Neural progenitor cell (in vitro differentiated cells): Measurements from ENCODE around the gene NDUFAF8. TPM values are rescaled to one million over a fixed set of nuclear protein-coding genes. Genes with fewer than 3 reads are reported as not detected.

Experiments used
- DNase-seq: peaks from one replicate; pipeline ENCODE4 v3.0.0-alpha.2; 2016; ENCODE audit warnings: low spot score
- H2AFZ ChIP-seq: fragments of 200-600 bp; sonication (generic); replicated peaks from 2 replicates; pipeline ENCODE4 v1.6.1; 2016; ENCODE audit warnings: antibody characterized with exemption
- H3F3A ChIP-seq: fragments of 200-600 bp; sonication (generic); 2 replicates; pipeline ENCODE4 v1.6.1; 2016; ENCODE audit warnings: antibody characterized with exemption, low read depth
- H3K27ac ChIP-seq: fragments of 200-600 bp; sonication (generic); 2 replicates; pipeline ENCODE4 v1.5.1; 2016; ENCODE audit warnings: mild to moderate bottlenecking
- H3K27me3 ChIP-seq: fragments of 200-600 bp; sonication (generic); 2 replicates; pipeline ENCODE4 v1.6.1; 2016; ENCODE audit warnings: mild to moderate bottlenecking, moderate library complexity
- H3K36me3 ChIP-seq: fragments of 200-600 bp; sonication (generic); 2 replicates; pipeline ENCODE4 v1.5.1; 2016
- H3K4me1 ChIP-seq: fragments of 200-600 bp; sonication (generic); 2 replicates; pipeline ENCODE4 v1.6.1; 2016; ENCODE audit warnings: mixed run types
- H3K4me2 ChIP-seq: fragments of 200-600 bp; sonication (generic); 2 replicates; pipeline ENCODE4 v1.6.1; 2016
- H3K4me3 ChIP-seq: fragments of 200-600 bp; sonication (generic); 2 replicates; pipeline ENCODE4 v1.5.1; 2016
- H3K79me2 ChIP-seq: fragments of 200-600 bp; sonication (generic); 2 replicates; pipeline ENCODE4 v1.6.1; 2016; ENCODE audit warnings: low read depth
- H3K9ac ChIP-seq: fragments of 200-600 bp; sonication (generic); 2 replicates; pipeline ENCODE4 v1.6.1; 2016
- H3K9me3 ChIP-seq: fragments of 200-600 bp; sonication (generic); 2 replicates; pipeline ENCODE4 v1.5.1; 2016; ENCODE audit warnings: low read depth
- H4K20me1 ChIP-seq: fragments of 200-600 bp; sonication (generic); 2 replicates; pipeline ENCODE4 v1.6.1; 2016; ENCODE audit warnings: low read depth
- H3K27ac Mint-ChIP-seq: 3 replicates; pipeline ENCODE4 v1.8.0; 2021; ENCODE audit warnings: mixed read lengths
- H3K27me3 Mint-ChIP-seq: 2 replicates; pipeline ENCODE4 v1.8.0; 2022; ENCODE audit warnings: low read depth, mild to moderate bottlenecking, inconsistent platforms, moderate library complexity, mixed read lengths; ENCODE audit not compliant: insufficient read depth
- H3K36me3 Mint-ChIP-seq: 3 replicates; pipeline ENCODE4 v1.8.0; 2021; ENCODE audit warnings: mixed read lengths
- H3K4me1 Mint-ChIP-seq: 3 replicates; pipeline ENCODE4 v1.8.0; 2021; ENCODE audit warnings: mixed read lengths
- H3K4me3 Mint-ChIP-seq: 3 replicates; pipeline ENCODE4 v1.8.0; 2021; ENCODE audit warnings: mild to moderate bottlenecking, moderate library complexity, mixed read lengths
- H3K9me3 Mint-ChIP-seq: 3 replicates; pipeline ENCODE4 v1.8.0; 2020; ENCODE audit warnings: mixed read lengths
- EZH2 ChIP-seq: fragments of 200-600 bp; sonication (generic); IDR thresholded peaks from 2 replicates; pipeline ENCODE4 v1.6.1; 2017; ENCODE audit warnings: antibody characterized with exemption, mild to moderate bottlenecking, moderate library complexity
- EZH2phosphoT487 ChIP-seq: fragments of 200-600 bp; sonication (generic); IDR thresholded peaks from 2 replicates; pipeline ENCODE4 v1.6.1; 2017; ENCODE audit warnings: antibody characterized with exemption
- total RNA-seq: library from RNA; depleted of rRNA; stranded (reverse); fragments of >200 nt; gene quantifications from 2 replicates; pipeline ENCODE4 v1.2.3, GENCODE V29; 2015; ENCODE audit warnings: low replicate concordance
- TF ChIP-seq, protein P1 (sequence below): fragments of 200-600 bp; sonication (generic); IDR thresholded peaks from 2 replicates; pipeline ENCODE4 v1.5.1; 2017; ENCODE audit warnings: antibody characterized with exemption, mild to moderate bottlenecking

Gene NDUFAF8
- total RNA-seq, 1 donor from 2014 or later, result 34.7 TPM

DNA sequence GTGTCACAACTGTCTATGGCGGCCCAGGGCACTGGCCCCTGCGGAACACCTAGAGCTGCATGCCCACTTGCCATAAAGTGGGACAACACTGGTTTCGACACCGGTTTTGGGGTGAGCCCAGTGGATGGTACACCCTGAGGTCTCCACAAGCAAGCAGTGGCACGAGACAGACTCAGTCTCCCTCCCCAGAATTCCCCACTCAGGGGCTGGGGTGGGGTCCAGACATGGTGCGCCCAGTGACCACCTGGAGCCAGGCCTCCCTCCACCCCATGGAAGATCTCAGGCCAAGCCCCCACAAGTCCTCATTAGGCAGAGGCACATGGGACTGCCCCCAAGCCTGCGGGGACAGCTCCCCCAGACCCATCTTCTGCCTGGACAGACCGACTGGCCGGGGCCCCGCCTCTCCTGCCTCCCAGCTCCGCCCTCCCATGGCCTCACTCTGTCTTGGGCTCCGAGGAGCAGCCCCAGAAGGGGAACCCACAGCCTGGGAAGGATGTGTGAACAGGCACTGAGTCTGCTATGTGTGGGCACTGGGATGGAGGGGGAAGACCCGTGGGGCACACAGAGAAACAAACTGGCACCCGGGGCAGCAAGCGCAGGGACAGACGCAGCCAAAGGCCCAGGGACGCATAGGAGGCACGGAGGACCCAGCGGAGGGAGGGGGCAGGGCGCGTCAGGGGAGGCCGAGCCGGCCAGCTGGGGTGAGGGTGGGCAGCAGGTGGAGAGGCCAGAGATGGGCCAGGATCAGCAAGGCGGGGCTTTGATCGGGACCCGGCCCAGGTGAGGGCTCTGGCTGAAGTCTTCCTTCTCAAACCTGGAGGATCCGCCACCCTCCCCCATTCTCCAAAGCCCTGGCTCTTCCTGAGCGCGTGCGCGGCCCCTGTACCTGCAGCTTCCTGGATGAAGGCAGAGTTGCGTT, 3.0 kb upstream of the NDUFAF8 start:
- Mint-ChIP-seq H3K4me1 (peaks cover 21% of the 10 kb centered on the region), H3K27me3 (peaks cover 5% of the 10 kb centered on the region), H3K4me3 (peak overlapping the region; percentile 50), H3K36me3 (peaks cover 2% of the 10 kb centered on the region), H3K27ac (no peak overlapping the region), H3K9me3 (no peaks in the 10 kb centered on the region)
- H3K4me1 ChIP-seq, result peaks cover 5% of the 10 kb centered on the region
- H2AFZ ChIP-seq, result no peak overlapping the region
- H3K27me3 ChIP-seq, result no peaks in the 10 kb centered on the region
- H3F3A ChIP-seq, result peaks cover 4% of the 10 kb centered on the region
- H3K27ac ChIP-seq, result no peak overlapping the region
- peaks cover 27% of the 10 kb centered on the region for H3K79me2 ChIP-seq
- H3K36me3 ChIP-seq, result no peaks in the 10 kb centered on the region
- no peaks in the 10 kb centered on the region for H3K9me3 ChIP-seq
- DNase-seq, result no peak
- peaks cover 11% of the 10 kb centered on the region for H4K20me1 ChIP-seq
- H3K4me3 ChIP-seq, result no peak overlapping the region
- no peak overlapping the region for H3K9ac ChIP-seq
- H3K4me2 ChIP-seq, result no peak overlapping the region
- TF ChIP-seq EZH2, result no peak
- no peak for TF ChIP-seq EZH2phosphoT487
- TF ChIP-seq, protein P1, sequence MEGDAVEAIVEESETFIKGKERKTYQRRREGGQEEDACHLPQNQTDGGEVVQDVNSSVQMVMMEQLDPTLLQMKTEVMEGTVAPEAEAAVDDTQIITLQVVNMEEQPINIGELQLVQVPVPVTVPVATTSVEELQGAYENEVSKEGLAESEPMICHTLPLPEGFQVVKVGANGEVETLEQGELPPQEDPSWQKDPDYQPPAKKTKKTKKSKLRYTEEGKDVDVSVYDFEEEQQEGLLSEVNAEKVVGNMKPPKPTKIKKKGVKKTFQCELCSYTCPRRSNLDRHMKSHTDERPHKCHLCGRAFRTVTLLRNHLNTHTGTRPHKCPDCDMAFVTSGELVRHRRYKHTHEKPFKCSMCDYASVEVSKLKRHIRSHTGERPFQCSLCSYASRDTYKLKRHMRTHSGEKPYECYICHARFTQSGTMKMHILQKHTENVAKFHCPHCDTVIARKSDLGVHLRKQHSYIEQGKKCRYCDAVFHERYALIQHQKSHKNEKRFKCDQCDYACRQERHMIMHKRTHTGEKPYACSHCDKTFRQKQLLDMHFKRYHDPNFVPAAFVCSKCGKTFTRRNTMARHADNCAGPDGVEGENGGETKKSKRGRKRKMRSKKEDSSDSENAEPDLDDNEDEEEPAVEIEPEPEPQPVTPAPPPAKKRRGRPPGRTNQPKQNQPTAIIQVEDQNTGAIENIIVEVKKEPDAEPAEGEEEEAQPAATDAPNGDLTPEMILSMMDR, result no peak

DNA sequence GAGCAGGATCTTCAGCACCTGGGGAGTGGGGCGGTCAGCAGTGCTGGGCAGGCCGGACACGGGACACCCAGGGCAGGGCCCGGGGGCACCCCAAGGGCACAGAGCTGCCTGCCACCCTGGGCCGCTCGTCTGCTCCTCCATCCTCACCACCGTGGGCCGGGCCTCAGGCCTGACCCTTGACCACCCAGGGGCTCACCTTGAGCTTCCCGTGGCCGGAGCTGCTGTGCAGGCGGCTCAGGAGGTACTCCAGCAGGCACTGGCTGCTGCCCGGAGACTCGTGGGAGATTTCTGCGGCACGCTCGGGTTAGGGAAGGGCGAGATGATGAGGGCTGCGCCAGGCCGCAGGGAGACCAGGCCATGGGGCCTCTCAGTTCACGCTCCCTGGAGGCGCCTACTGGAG, 2.3 kb upstream of the NDUFAF8 start:
- Mint-ChIP-seq H3K9me3 (no peaks in the 10 kb centered on the region), H3K4me1 (peaks cover 21% of the 10 kb centered on the region), H3K36me3 (peaks cover 1% of the 10 kb centered on the region), H3K27me3 (peaks cover 7% of the 10 kb centered on the region), H3K4me3 (peak overlapping the region; percentile 98), H3K27ac (no peak overlapping the region)
- H3F3A ChIP-seq, result peaks cover 9% of the 10 kb centered on the region
- H3K27ac ChIP-seq, result no peak overlapping the region
- H3K4me1 ChIP-seq, result peaks cover 5% of the 10 kb centered on the region
- peaks cover 27% of the 10 kb centered on the region for H3K79me2 ChIP-seq
- H3K9ac ChIP-seq, result no peak overlapping the region
- H3K36me3 ChIP-seq, result no peaks in the 10 kb centered on the region
- no peaks in the 10 kb centered on the region for H3K9me3 ChIP-seq
- no peak for TF ChIP-seq EZH2phosphoT487
- TF ChIP-seq, protein P1, result no peak
- TF ChIP-seq EZH2, result no peak
- no peak overlapping the region for H2AFZ ChIP-seq
- no peaks in the 10 kb centered on the region for H3K27me3 ChIP-seq
- no peak for DNase-seq
- no peak overlapping the region for H3K4me3 ChIP-seq
- H3K4me2 ChIP-seq, result no peak overlapping the region
- H4K20me1 ChIP-seq, result peaks cover 11% of the 10 kb centered on the region

DNA sequence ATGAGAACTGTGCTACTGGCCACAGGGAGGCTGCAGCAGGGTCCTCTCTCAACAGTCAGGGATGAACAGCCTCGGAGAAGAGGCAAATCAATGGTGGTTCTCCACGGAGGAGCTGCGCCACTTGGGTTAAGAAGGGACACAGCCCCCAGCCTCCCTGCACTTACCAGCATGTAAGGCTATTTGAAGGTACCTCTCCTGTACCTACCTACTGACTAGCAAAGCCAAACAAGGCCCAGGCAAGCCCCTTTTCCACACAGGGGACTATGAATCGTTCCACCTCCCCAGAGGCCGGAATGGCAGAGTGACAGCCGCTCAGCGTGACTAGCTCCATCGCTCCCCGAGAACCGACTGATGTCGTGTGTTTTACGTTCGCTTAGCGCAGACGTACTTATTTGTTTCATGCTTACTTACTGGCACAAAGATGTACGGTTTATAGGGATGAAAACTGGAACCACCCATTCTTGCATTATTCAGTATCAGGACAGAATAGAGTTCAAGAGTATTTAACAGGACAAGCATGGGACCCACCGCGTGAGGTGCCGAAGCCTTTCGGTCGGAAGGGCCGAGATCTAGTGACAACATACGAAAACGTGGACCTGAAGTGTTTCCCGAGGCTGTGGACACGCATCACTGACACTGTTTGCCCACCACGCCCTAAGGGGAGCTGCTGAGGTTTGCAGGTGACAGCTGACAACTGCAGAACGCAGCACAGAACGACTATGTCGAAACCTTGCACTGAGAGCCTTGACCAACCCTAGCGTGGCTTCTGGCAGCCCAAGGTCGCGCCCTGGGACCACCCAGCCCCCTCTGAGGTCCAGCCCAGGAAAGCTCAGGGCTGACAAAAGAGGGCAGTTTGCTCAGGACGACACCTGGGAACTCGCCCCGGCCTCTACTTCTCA, 1.3 kb upstream of the NDUFAF8 start:
- peak overlapping the region; percentile 98 for H3K4me3 Mint-ChIP-seq
- H3K27me3 Mint-ChIP-seq, result peaks cover 9% of the 10 kb centered on the region
- H3K9ac ChIP-seq, result peak overlapping the region; percentile 77
- H3K27ac Mint-ChIP-seq, result no peak overlapping the region
- H2AFZ ChIP-seq, result no peak overlapping the region
- no peaks in the 10 kb centered on the region for H3K9me3 Mint-ChIP-seq
- TF ChIP-seq, protein P1, result no peak
- TF ChIP-seq EZH2phosphoT487 (no peak), EZH2 (no peak)
- H3K36me3 ChIP-seq, result no peaks in the 10 kb centered on the region
- H3K27ac ChIP-seq, result no peak overlapping the region
- peak overlapping the region; percentile 81 for H3K4me3 ChIP-seq
- peak overlapping the region; percentile 86 for H3K4me2 ChIP-seq
- no peaks in the 10 kb centered on the region for H3K9me3 ChIP-seq
- DNase-seq, result no peak
- peaks cover 18% of the 10 kb centered on the region for H4K20me1 ChIP-seq
- H3K4me1 Mint-ChIP-seq, result peaks cover 24% of the 10 kb centered on the region
- H3K27me3 ChIP-seq, result no peaks in the 10 kb centered on the region
- peaks cover 17% of the 10 kb centered on the region for H3F3A ChIP-seq
- peaks cover 5% of the 10 kb centered on the region for H3K4me1 ChIP-seq
- peaks cover 1% of the 10 kb centered on the region for H3K36me3 Mint-ChIP-seq
- H3K79me2 ChIP-seq, result peaks cover 27% of the 10 kb centered on the region
